ENCODE data around the gene JPH3. TPM values are rescaled to one million over a fixed set of nuclear protein-coding genes. Genes with fewer than 3 reads are reported as not detected.
A peak's percentile ranks its signal among the peaks of the same experiment; 100 is the strongest.

JPH3 gene
- total RNA-seq, 2 experiments from 2014 or later = 0.07 to 0.09 TPM

DNA sequence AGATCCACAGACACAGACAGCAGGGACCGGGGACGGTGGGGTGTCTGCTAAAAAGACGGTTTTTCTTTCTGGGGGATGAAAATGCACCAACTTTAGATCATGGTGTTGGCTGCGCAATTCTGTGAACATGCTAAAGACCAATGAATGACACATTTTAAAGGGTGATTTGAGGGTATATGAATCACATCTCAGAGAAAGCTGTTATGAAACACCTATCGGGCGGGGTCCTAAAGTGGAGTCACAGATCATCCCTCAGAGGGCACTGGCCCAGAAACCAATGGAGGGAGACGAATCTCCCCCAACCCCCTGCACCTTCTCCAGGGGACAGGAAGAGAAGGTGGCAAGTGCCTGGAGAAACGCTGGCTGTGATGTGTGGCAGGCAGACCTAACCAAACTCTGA, 137.5 kb downstream of the JPH3 start:
- Mint-ChIP-seq H3K4me1 (ENCODE audit: low read depth) (peaks cover 15% of the 10 kb centered on the region), H3K36me3 (ENCODE audit: low read depth) (peaks cover 22% of the 10 kb centered on the region), H3K9me3 (no peaks in the 10 kb centered on the region), H3K27ac (peak overlapping the region; percentile 52), H3K4me3 (no peak overlapping the region), H3K27me3 (no peaks in the 10 kb centered on the region)
- intact Hi-C loops (cut with micrococcal nuclease) = no loop called here
- TF ChIP-seq, protein P1, sequence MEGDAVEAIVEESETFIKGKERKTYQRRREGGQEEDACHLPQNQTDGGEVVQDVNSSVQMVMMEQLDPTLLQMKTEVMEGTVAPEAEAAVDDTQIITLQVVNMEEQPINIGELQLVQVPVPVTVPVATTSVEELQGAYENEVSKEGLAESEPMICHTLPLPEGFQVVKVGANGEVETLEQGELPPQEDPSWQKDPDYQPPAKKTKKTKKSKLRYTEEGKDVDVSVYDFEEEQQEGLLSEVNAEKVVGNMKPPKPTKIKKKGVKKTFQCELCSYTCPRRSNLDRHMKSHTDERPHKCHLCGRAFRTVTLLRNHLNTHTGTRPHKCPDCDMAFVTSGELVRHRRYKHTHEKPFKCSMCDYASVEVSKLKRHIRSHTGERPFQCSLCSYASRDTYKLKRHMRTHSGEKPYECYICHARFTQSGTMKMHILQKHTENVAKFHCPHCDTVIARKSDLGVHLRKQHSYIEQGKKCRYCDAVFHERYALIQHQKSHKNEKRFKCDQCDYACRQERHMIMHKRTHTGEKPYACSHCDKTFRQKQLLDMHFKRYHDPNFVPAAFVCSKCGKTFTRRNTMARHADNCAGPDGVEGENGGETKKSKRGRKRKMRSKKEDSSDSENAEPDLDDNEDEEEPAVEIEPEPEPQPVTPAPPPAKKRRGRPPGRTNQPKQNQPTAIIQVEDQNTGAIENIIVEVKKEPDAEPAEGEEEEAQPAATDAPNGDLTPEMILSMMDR (IDR thresholded peaks at IDR 0.05) = no peak
- DNase-seq (no peak), ATAC-seq (no peak)
- ChIA-PET CTCF (no interaction called here), POLR2A (interaction anchor here (1.2 kb wide), 1 partner anchor 9 kb away, joined by 3 read pairs; no protein-coding TSS in a partner anchor)

DNA sequence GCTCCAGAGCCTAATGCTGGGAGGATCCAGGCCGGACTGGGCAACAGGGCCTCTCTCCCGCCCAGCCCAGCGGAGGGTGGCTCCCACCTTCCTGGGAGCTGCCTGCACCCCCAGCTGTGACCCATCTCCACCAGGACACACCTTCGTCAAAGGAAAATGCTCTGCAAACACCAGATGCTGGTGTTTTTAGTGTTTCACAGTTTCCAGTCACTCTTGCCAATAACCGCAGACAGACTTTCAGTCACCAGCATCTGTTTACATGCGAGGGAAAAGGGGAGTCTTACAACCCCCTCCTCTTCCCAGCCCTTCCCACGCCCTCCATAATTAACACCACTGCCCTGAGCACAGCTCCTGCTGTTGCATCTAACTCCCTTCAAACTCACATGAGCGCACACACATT, 138.1 kb downstream of the JPH3 start:
- H3K9me3 Mint-ChIP-seq = no peaks in the 10 kb centered on the region
- no peak overlapping the region for H3K27ac Mint-ChIP-seq
- intact Hi-C loops (cut with micrococcal nuclease) = no loop called here
- peaks cover 15% of the 10 kb centered on the region for H3K4me1 Mint-ChIP-seq (ENCODE audit: low read depth)
- POLR2A ChIA-PET = interaction anchor here (1.2 kb wide), 1 partner anchor 9 kb away, joined by 3 read pairs; no protein-coding TSS in a partner anchor
- H3K36me3 Mint-ChIP-seq (ENCODE audit: low read depth) = peaks cover 25% of the 10 kb centered on the region
- CTCF ChIA-PET = no interaction called here
- no peaks in the 10 kb centered on the region for H3K27me3 Mint-ChIP-seq
- ATAC-seq = no peak
- no peak for DNase-seq
- H3K4me3 Mint-ChIP-seq = no peak overlapping the region
- TF ChIP-seq, protein P1 (IDR thresholded peaks at IDR 0.05) = no peak

DNA sequence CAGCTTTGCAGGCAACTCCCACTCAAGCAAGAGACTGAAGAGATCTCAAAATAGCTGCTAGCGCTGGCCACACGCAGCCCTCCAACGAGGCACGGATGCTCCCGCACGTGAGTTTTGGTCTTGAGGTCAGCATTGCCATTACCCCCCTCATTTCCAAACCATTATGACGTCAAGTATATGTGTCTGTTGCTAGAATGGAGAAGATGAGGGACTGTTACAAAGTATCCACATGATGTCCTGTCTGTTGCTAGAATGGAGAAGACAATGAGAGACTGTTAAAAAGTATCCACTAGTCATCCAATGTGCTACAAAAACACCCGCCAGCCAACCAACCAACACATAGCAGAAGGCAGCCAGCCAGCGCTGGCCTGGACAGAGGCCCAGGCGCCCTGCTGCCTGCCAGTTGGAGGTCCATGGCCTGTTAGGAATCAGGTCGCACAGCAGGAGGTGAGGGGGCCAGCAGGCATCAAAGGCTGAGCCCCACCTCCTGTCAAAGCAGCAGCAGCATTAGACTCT, 138.7 kb downstream of the JPH3 start:
- Mint-ChIP-seq H3K36me3 (ENCODE audit: low read depth) (peaks cover 20% of the 10 kb centered on the region), H3K4me3 (no peak overlapping the region), H3K27me3 (no peaks in the 10 kb centered on the region), H3K4me1 (ENCODE audit: low read depth) (peaks cover 12% of the 10 kb centered on the region), H3K27ac (no peak overlapping the region), H3K9me3 (no peaks in the 10 kb centered on the region)
- POLR2A ChIA-PET = interaction anchor here (1.2 kb wide), 1 partner anchor 8 kb away, joined by 3 read pairs; no protein-coding TSS in a partner anchor
- ATAC-seq (no peak), DNase-seq (no peak)
- intact Hi-C loops (cut with micrococcal nuclease) = no loop called here
- TF ChIP-seq, protein P1 (IDR thresholded peaks at IDR 0.05) = no peak
- CTCF ChIA-PET = no interaction called here

DNA sequence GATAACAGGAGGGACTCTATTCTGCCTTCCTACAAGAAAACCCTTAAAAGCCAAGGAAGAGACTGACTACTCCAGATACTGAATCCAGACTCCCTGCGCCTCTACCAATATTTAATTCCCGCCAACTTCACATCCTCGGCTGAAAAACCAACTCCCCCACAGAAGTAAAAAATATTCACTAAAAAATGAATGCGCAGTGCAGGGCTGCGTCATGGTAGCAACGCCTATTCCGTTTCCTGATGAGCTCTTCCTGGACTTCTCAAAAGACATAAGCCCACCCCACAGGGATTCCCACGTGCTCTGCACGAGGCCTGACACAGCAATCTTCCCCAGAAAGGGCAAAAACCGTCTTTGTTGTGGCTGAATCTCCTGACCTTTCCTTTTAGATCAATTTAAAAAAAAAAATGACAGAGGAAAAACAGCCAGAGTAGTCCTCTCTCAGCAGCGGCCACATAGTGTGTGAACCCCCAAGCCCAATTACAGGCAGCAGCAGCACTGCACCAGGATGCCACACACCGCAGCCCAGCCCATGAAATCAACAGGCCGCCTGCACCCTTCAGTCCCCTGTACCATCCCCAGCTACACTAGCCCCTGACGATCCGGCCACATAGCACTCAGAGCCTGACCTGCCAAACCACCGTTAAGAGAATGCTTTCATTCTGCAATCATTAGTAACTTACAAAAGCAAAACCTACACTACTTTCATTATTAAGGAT, 139.6 kb downstream of the JPH3 start:
- ChIA-PET CTCF (no interaction called here), POLR2A (interaction anchor here (0.9 kb wide), 1 partner anchor 8 kb away, joined by 3 read pairs; no protein-coding TSS in a partner anchor)
- no peak for DNase-seq
- TF ChIP-seq, protein P1 (IDR thresholded peaks at IDR 0.05) = no peak
- H3K4me1 Mint-ChIP-seq (ENCODE audit: low read depth) = peaks cover 9% of the 10 kb centered on the region
- ATAC-seq = no peak
- no peak overlapping the region for H3K4me3 Mint-ChIP-seq
- H3K27ac Mint-ChIP-seq = no peak overlapping the region
- H3K27me3 Mint-ChIP-seq = no peaks in the 10 kb centered on the region
- H3K36me3 Mint-ChIP-seq (ENCODE audit: low read depth) = peaks cover 19% of the 10 kb centered on the region
- H3K9me3 Mint-ChIP-seq = no peaks in the 10 kb centered on the region
- intact Hi-C loops (cut with micrococcal nuclease) = no loop called here

DNA sequence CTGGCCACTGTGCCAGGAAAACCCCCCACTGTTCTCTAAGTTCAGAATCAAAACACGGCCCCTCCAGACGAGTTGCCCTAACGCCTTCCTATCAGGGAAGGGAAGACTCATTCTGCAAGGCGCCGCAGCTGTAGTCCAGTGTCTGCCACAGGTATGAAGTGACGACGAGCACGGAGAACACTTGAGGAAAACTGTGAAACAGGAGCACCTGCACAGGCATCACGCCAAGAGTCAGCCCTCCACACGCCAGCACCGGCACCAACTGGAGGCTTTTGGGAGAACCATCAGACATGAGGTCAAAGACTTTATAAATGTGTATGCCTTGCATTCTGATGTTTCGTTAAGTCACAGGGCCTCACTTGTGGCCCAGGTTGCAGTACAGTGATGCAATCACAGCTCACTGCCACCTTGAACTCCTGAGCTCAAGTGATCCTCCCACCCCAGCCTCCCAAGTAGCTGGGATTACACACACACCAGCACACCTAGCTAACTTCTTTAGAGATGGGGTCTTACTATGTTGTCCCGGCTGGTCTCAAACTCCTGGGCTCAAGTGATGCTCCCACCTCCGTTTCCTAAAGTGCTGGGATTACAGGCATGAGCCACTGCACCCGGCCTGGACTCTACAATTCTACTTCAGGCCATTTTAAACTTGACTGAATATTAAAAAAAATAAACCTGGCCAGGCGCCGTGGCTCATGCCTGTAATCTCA, 140.6 kb downstream of the JPH3 start:
- no peak for ATAC-seq
- H3K36me3 Mint-ChIP-seq (ENCODE audit: low read depth) = peaks cover 26% of the 10 kb centered on the region
- TF ChIP-seq, protein P1 (IDR thresholded peaks at IDR 0.05) = no peak
- no peaks in the 10 kb centered on the region for H3K27me3 Mint-ChIP-seq
- no peaks in the 10 kb centered on the region for H3K9me3 Mint-ChIP-seq
- CTCF ChIA-PET = no interaction called here
- intact Hi-C loops (cut with micrococcal nuclease) = no loop called here
- H3K4me1 Mint-ChIP-seq (ENCODE audit: low read depth) = peaks cover 9% of the 10 kb centered on the region
- POLR2A ChIA-PET = interaction anchor here (0.9 to 1.1 kb wide), 2 partner anchors 9 to 13 kb away, joined by 3 read pairs; no protein-coding TSS in a partner anchor
- H3K27ac Mint-ChIP-seq = no peak overlapping the region
- no peak for DNase-seq
- no peak overlapping the region for H3K4me3 Mint-ChIP-seq

All from activated CD8-positive, alpha-beta T cell treated with anti-CD3 and anti-CD28 coated beads for 36 hours (primary cell).